Liver (tissue), 9 donors: ENCODE results near the gene KLF13. TPM values are rescaled to one million over a fixed set of nuclear protein-coding genes. Genes with fewer than 3 reads are reported as not detected.

ENCODE experiments used
- DNase-seq: peaks from one replicate; pipeline ENCODE4 v3.0.0-alpha.2; 2017; ENCODE audit warnings: low spot score
- H3K27ac ChIP-seq, 2 donors: one replicate each; pipeline ENCODE4 v1.7.0; 2013; ENCODE audit warnings: inconsistent platforms in 2 of 2, low read length in 2 of 2, control low read depth in 1 of 2, low read depth in 1 of 2, mild to moderate bottlenecking in 1 of 2
- H3K27me3 ChIP-seq, 4 donors: one replicate each; pipeline versions ENCODE4 v1.6.1 to v1.7.0; 2013; ENCODE audit warnings: low read length in 3 of 4, inconsistent platforms in 1 of 4, mild to moderate bottlenecking in 1 of 4, moderate library complexity in 1 of 4; ENCODE audit not compliant: control insufficient read depth in 4 of 4, insufficient read depth in 4 of 4
- H3K36me3 ChIP-seq, 4 donors: one replicate each; pipeline versions ENCODE4 v1.6.1 to v1.7.0; 2013; ENCODE audit warnings: low read length in 3 of 4, mild to moderate bottlenecking in 3 of 4, low read depth in 1 of 4, moderate library complexity in 1 of 4; ENCODE audit not compliant: control insufficient read depth in 4 of 4, insufficient read depth in 3 of 4
- H3K4me1 ChIP-seq, 4 donors: one replicate each; pipeline versions ENCODE4 v1.6.1 to v1.7.0; 2013; ENCODE audit warnings: low read length in 3 of 4, mild to moderate bottlenecking in 3 of 4, moderate library complexity in 1 of 4; ENCODE audit not compliant: control insufficient read depth in 4 of 4, insufficient read depth in 4 of 4
- H3K4me3 ChIP-seq, 3 donors: one replicate each; pipeline versions ENCODE4 v1.6.1 to v1.7.0; 2013; ENCODE audit warnings: low read length in 3 of 3, control low read depth in 1 of 3, low read depth in 1 of 3, mild to moderate bottlenecking in 1 of 3
- H3K9ac ChIP-seq, 2 donors: one replicate each; pipeline ENCODE4 v1.7.0; 2013; ENCODE audit warnings: low read length in 2 of 2, mild to moderate bottlenecking in 2 of 2, moderate library complexity in 2 of 2, control low read depth in 1 of 2, low read depth in 1 of 2
- H3K9me3 ChIP-seq, 4 donors: one replicate each; pipeline versions ENCODE4 v1.6.1 to v1.7.0; 2013; ENCODE audit warnings: low read length in 3 of 4; ENCODE audit not compliant: control insufficient read depth in 4 of 4
- EGR1 ChIP-seq, 2 donors: IDR thresholded peaks; 2 replicates each; pipeline ENCODE4 v1.6.1; 2016 to 2018; ENCODE audit warnings: antibody characterized with exemption in 2 of 2, low read depth in 2 of 2
- HNF4A ChIP-seq, 2 donors: conservative IDR thresholded peaks; 2 replicates each; pipeline ENCODE4 v1.6.1; 2016; ENCODE audit warnings: antibody characterized with exemption in 2 of 2, mild to moderate bottlenecking in 2 of 2
- HNF4G ChIP-seq: IDR thresholded peaks from 2 replicates; pipeline ENCODE4 v1.6.1; 2016; ENCODE audit warnings: antibody characterized with exemption
- NR2F2 ChIP-seq: IDR thresholded peaks from 2 replicates; pipeline ENCODE4 v1.6.1; 2016; ENCODE audit warnings: antibody characterized with exemption
- RAD21 ChIP-seq, 2 donors: IDR thresholded peaks; 2 replicates each; pipeline ENCODE4 v1.6.1; 2016; ENCODE audit warnings: antibody characterized with exemption in 2 of 2, mild to moderate bottlenecking in 2 of 2
- TAF1 ChIP-seq: conservative IDR thresholded peaks from 2 replicates; pipeline ENCODE4 v1.6.1; 2016; ENCODE audit warnings: antibody characterized with exemption, mild to moderate bottlenecking
- ZBTB33 ChIP-seq: IDR thresholded peaks from 2 replicates; pipeline ENCODE4 v1.6.1; 2016; ENCODE audit warnings: antibody characterized with exemption
- WGBS: extraction: QIAGEN DNeasy Blood & Tissue Kit; methylation state at CpG from one replicate; pipeline ENCODE4 v1.1.7; 2013; 5-methylcytosine and 5-hydroxymethylcytosine counted together
- polyA plus RNA-seq, 2 donors: library from polyadenylated mRNA; stranded (reverse) in 1 of 2; unstranded in 1 of 2; fragments of 200-250 nt in 1 of 2; fragments of >200 nt in 1 of 2; fragmentation: Nextera tagmentation in 1 of 2; extraction: Ambion mirVana in 1 of 2; gene quantifications; one replicate each; pipeline versions ENCODE4 v1.2.1 to v1.2.3, GENCODE V29; 2013 to 2015
- total RNA-seq, 2 donors: library from RNA; depleted of rRNA; stranded (reverse); fragments of >200 nt; gene quantifications; one replicate each; pipeline ENCODE4 v1.2.3, GENCODE V29; 2014
- TF ChIP-seq, protein P1 (sequence below): fragments of 150-350 bp; IDR thresholded peaks from 2 replicates; pipeline ENCODE4 v1.5.1; 2017; ENCODE audit warnings: improper control_type of control experiment, low read depth, low read length; ENCODE audit not compliant: missing input control
- donor health status: healthy.
- donor health status: healthy.
- donor health status: healthy.
- donor health status: healthy.
- donor health status: healthy.

The KLF13 gene
- total and polyA plus RNA-seq, 4 donors, result 17.4 to 77.1 (median 57.5) TPM

- H3K27ac ChIP-seq, result no peak overlapping the region
Measured at GRCh38 chr15:31427411-31427810, 100.8 kb downstream of the KLF13 start.

More at GRCh38 chr15:31427411-31427810, 100.8 kb downstream of the KLF13 start:
- TF ChIP-seq EGR1 (IDR thresholded peaks at IDR 0.05; ENCODE audit: low read depth in 2 of 2), result no peak
- TF ChIP-seq ZBTB33, result no peak
- TF ChIP-seq HNF4A (conservative IDR thresholded peaks at IDR 0.05), result no peak
- no peak for TF ChIP-seq HNF4G
- TF ChIP-seq RAD21 (IDR thresholded peaks at IDR 0.05), result no peak
- TF ChIP-seq, protein P1, sequence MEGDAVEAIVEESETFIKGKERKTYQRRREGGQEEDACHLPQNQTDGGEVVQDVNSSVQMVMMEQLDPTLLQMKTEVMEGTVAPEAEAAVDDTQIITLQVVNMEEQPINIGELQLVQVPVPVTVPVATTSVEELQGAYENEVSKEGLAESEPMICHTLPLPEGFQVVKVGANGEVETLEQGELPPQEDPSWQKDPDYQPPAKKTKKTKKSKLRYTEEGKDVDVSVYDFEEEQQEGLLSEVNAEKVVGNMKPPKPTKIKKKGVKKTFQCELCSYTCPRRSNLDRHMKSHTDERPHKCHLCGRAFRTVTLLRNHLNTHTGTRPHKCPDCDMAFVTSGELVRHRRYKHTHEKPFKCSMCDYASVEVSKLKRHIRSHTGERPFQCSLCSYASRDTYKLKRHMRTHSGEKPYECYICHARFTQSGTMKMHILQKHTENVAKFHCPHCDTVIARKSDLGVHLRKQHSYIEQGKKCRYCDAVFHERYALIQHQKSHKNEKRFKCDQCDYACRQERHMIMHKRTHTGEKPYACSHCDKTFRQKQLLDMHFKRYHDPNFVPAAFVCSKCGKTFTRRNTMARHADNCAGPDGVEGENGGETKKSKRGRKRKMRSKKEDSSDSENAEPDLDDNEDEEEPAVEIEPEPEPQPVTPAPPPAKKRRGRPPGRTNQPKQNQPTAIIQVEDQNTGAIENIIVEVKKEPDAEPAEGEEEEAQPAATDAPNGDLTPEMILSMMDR, result no peak
- no peak for TF ChIP-seq NR2F2
- no peak for TF ChIP-seq TAF1
- H3K9ac ChIP-seq, result no peak overlapping the region
- no peaks in the 10 kb centered on the region for H3K27me3 ChIP-seq
- no peaks in the 10 kb centered on the region for H3K9me3 ChIP-seq
- H3K36me3 ChIP-seq, result no peaks in the 10 kb centered on the region
- no peak overlapping the region for H3K4me3 ChIP-seq
- DNase-seq, result no peak
- 92% methylated on average over 1 of the region's 1 CpG for WGBS
- no peaks in the 10 kb centered on the region for H3K4me1 ChIP-seq

Other genes with a start within 250 kb of the KLF13 start
- not detected for gene TRPM1, start 225.1 kb upstream of the KLF13 start, total RNA-seq
- gene TRPM1, start 225.1 kb upstream of the KLF13 start, polyA plus RNA-seq, result not detected